Endothelial cell of umbilical vein (primary cell): Measurements from ENCODE around the gene FLNB. TPM values are rescaled to one million over a fixed set of nuclear protein-coding genes. Genes with fewer than 3 reads are reported as not detected.

Experiments
- BruUV-seq: library from RNA; stranded (reverse); fragments of 400-500 nt; replicated peaks from 2 replicates; lab custom pipeline; 2021; lab: Mats Ljungman, UMichigan
- CTCF ChIA-PET: fragments of 300-600, 350-600 bp; sonication (Branson Sonifier 250); formaldehyde crosslinking; loops from one replicate; lab custom pipeline; 2021; ENCODE audit warnings: antibody characterized with exemption, inconsistent platforms; lab: Charles Lee
- POLR2A ChIA-PET: fragments of 300-600, 350-600 bp; sonication (Branson Sonifier 250); formaldehyde crosslinking; loops from one replicate; lab custom pipeline; 2021; ENCODE audit warnings: antibody characterized with exemption, inconsistent platforms; lab: Charles Lee
- DNase-seq: peaks from one replicate; pipeline ENCODE4 v3.0.0-alpha.2; 2011; ENCODE audit warnings: low read depth, low spot score
- FAIRE-seq: peaks from 2 replicates; lab custom pipeline; 2011; peaks lifted over from hg19 to GRCh38; lab: Jason Lieb, UNC
- H2AFZ ChIP-seq: 2 replicates; pipeline ENCODE4 v1.6.0; 2012; ENCODE audit warnings: low read depth, low read length, control low read depth, inconsistent platforms
- H3K27ac ChIP-seq: 2 replicates; pipeline ENCODE4 v1.5.1; 2011; ENCODE audit warnings: low read depth, mild to moderate bottlenecking, control low read depth, low read length, moderate library complexity; ENCODE audit not compliant: insufficient read depth
- H3K27me3 ChIP-seq, 2 experiments: 2 replicates each; pipeline versions ENCODE4 v1.6.0 to v1.6.1; 2011; ENCODE audit warnings: low read length in 2 of 2, mixed read lengths in 1 of 2; ENCODE audit not compliant: control insufficient read depth in 2 of 2, insufficient read depth in 2 of 2
- H3K36me3 ChIP-seq, 2 experiments: 2 replicates in 1 of 2; 3 replicates in 1 of 2; pipeline ENCODE4 v1.5.1; 2011; ENCODE audit warnings: low read length in 2 of 2, mild to moderate bottlenecking in 1 of 2, moderate library complexity in 1 of 2; ENCODE audit not compliant: control insufficient read depth in 2 of 2, insufficient read depth in 2 of 2; ENCODE audit errors: extremely low read depth in 1 of 2
- H3K4me1 ChIP-seq: 3 replicates; pipeline ENCODE4 v1.5.1; 2011; ENCODE audit warnings: mild to moderate bottlenecking, low read length; ENCODE audit not compliant: control insufficient read depth, insufficient read depth; ENCODE audit errors: extremely low read depth
- H3K4me2 ChIP-seq: 2 replicates; pipeline ENCODE4 v1.6.1; 2011; ENCODE audit warnings: low read length, control low read depth, mixed read lengths; ENCODE audit not compliant: insufficient read depth
- H3K4me3 ChIP-seq, 3 experiments: fragments of 200-600 bp in 1 of 3; sonication (generic), shearing (Covaris generic) in 1 of 3; replicated peaks in 1 of 3; 2 replicates each; pipeline ENCODE4 v1.5.1; 2011 to 2016; ENCODE audit warnings: control low read depth in 3 of 3, low read length in 3 of 3, mild to moderate bottlenecking in 2 of 3, inconsistent platforms in 1 of 3, low read depth in 1 of 3, moderate library complexity in 1 of 3; ENCODE audit not compliant: insufficient read depth in 1 of 3
- H3K79me2 ChIP-seq: 2 replicates; pipeline ENCODE4 v1.6.0; 2012; ENCODE audit warnings: low read length, inconsistent platforms; ENCODE audit not compliant: control insufficient read depth, insufficient read depth
- H3K9ac ChIP-seq: replicated peaks from 2 replicates; pipeline ENCODE3; 2011; ENCODE audit warnings: low read length, control low read depth; ENCODE audit not compliant: insufficient read depth; ENCODE audit errors: extremely low read depth
- H3K9me1 ChIP-seq: replicated peaks from 3 replicates; pipeline ENCODE4 v1.6.0; 2011; ENCODE audit warnings: mild to moderate bottlenecking, low read length; ENCODE audit not compliant: control insufficient read depth, insufficient read depth; ENCODE audit errors: extremely low read depth
- H3K9me3 ChIP-seq: replicated peaks from 2 replicates; pipeline ENCODE4 v1.5.1; 2012; ENCODE audit warnings: low read length, inconsistent platforms; ENCODE audit not compliant: control insufficient read depth, insufficient read depth
- H4K20me1 ChIP-seq: replicated peaks from 2 replicates; pipeline ENCODE3; 2011; ENCODE audit warnings: mild to moderate bottlenecking, low read length; ENCODE audit not compliant: control insufficient read depth, insufficient read depth; ENCODE audit errors: extremely low read depth
- CTCF ChIP-seq, 2 donors: IDR thresholded peaks; 1 replicate in 1 of 2; 2 replicates in 1 of 2; pipeline ENCODE4 v1.5.1; 2011; ENCODE audit warnings: low read length in 2 of 2, mild to moderate bottlenecking in 2 of 2, moderate library complexity in 2 of 2, control low read depth in 1 of 2, inconsistent platforms in 1 of 2, low read depth in 1 of 2; ENCODE audit not compliant: insufficient read depth in 1 of 2; ENCODE audit errors: extremely low read depth in 1 of 2
- EZH2 ChIP-seq: IDR thresholded peaks from 2 replicates; pipeline ENCODE4 v1.6.1; 2012; ENCODE audit warnings: borderline replicate concordance, low read depth, mild to moderate bottlenecking, moderate library complexity, low read length, inconsistent platforms; ENCODE audit not compliant: severe bottlenecking
- GATA2 ChIP-seq: IDR thresholded peaks from 2 replicates; pipeline ENCODE4 v1.7.0; 2011; ENCODE audit warnings: low read depth, mild to moderate bottlenecking, moderate library complexity, mixed read lengths, low read length; ENCODE audit not compliant: insufficient read length, insufficient read depth
- JUN ChIP-seq: IDR thresholded peaks from 2 replicates; pipeline ENCODE4 v1.6.1; 2011; ENCODE audit warnings: borderline replicate concordance, low read depth; ENCODE audit not compliant: insufficient read length, insufficient read depth
- MAX ChIP-seq: IDR thresholded peaks from 2 replicates; pipeline ENCODE4 v1.6.1; 2011; ENCODE audit not compliant: insufficient read depth, insufficient read length
- MYC ChIP-seq: IDR thresholded peaks from one replicate; pipeline ENCODE4 v1.6.1; 2011; ENCODE audit warnings: mild to moderate bottlenecking, low read depth, low read length
- POLR2A ChIP-seq: IDR thresholded peaks from 2 replicates; pipeline ENCODE4 v1.6.1; 2012; ENCODE audit warnings: low read depth, mild to moderate bottlenecking, control low read depth, low read length
- POLR2AphosphoS5 ChIP-seq: IDR thresholded peaks from 2 replicates; pipeline ENCODE4 v1.6.1; 2012; ENCODE audit warnings: low read depth, mild to moderate bottlenecking, control low read depth, low read length, moderate library complexity; ENCODE audit not compliant: insufficient read depth
- dilution Hi-C: fragments of 300-500 bp; cut with MboI; formaldehyde crosslinking; loops from one replicate; pipeline ENCODE4 v1.15.0; 2019; ENCODE audit warnings: low sequenced_read_pairs; ENCODE audit not compliant: extremely low pct_ligation_motif_present
- intact Hi-C: fragments of 100-400 bp; cut with micrococcal nuclease; formaldehyde crosslinking; loops from one replicate; pipeline ENCODE4 v1.10.0; 2022
- polyA plus RNA-seq, 4 experiments: library from polyadenylated mRNA; depleted of rRNA in 3 of 4; stranded (reverse) in 3 of 4; unstranded in 1 of 4; fragments of >200 nt; gene quantifications; 2 replicates each; pipeline versions ENCODE4 v1.2.1 to v1.2.3, GENCODE V29; 2011 to 2012; ENCODE audit warnings: missing spikeins in 1 of 4
- total RNA-seq: library from RNA; stranded (reverse); gene quantifications from 2 replicates; pipeline ENCODE4 v1.2.3, GENCODE V29; 2021

Gene FLNB
- total and polyA plus RNA-seq, 2 donors (not counting 3 experiments of a cell fraction or from before 2014, with no cell fraction given) = 479 to 670 TPM

- H3K9me3 ChIP-seq = no peaks in the 10 kb centered on the region
- no peak overlapping the region for H2AFZ ChIP-seq
- no peak overlapping the region for H3K27ac ChIP-seq
- no peaks in the 10 kb centered on the region for H3K9me1 ChIP-seq
- dilution Hi-C loops = no loop called here
- H3K9ac ChIP-seq = no peak overlapping the region
- ChIA-PET CTCF (no interaction called here), POLR2A (no interaction called here)
- no peaks in the 10 kb centered on the region for H3K27me3 ChIP-seq
- TF ChIP-seq POLR2AphosphoS5 (no peak), CTCF (IDR thresholded peaks at IDR 0.05; ENCODE audit: extremely low read depth in 1 of 2, insufficient read depth in 1 of 2, low read depth in 1 of 2, low read length in 2 of 2) (no peak), JUN (no peak), MAX (no peak), GATA2 (no peak), POLR2A (no peak)
- no peaks in the 10 kb centered on the region for H4K20me1 ChIP-seq
- no peak overlapping the region for H3K4me3 ChIP-seq
- H3K79me2 ChIP-seq = peaks cover 50% of the 10 kb centered on the region
- FAIRE-seq (no peak), DNase-seq (no peak)
- no peaks in the 10 kb centered on the region for H3K4me1 ChIP-seq
- BruUV-seq = no TSS peak
- intact Hi-C loops = no loop called here
- peaks cover 62 to 74% of the 10 kb centered on the region in 2 experiments for H3K36me3 ChIP-seq
- no peak overlapping the region for H3K4me2 ChIP-seq
Observed at GRCh38 chr3:58106640-58107039, 98.4 kb downstream of the FLNB start.

GRCh38 chr3:58107597-58107996, 99.4 kb downstream of the FLNB start:
- BruUV-seq = no TSS peak

More at GRCh38 chr3:58107597-58107996, 99.4 kb downstream of the FLNB start:
- H3K4me3 ChIP-seq = no peak overlapping the region
- dilution Hi-C loops = no loop called here
- CTCF ChIA-PET = no interaction called here
- POLR2A ChIA-PET = no interaction called here
- no peaks in the 10 kb centered on the region for H3K9me1 ChIP-seq
- H4K20me1 ChIP-seq = no peaks in the 10 kb centered on the region
- FAIRE-seq = no peak
- peaks cover 65 to 75% of the 10 kb centered on the region in 2 experiments for H3K36me3 ChIP-seq
- intact Hi-C loops = no loop called here
- H2AFZ ChIP-seq = no peak overlapping the region
- no peaks in the 10 kb centered on the region for H3K27me3 ChIP-seq
- no peak overlapping the region for H3K4me2 ChIP-seq
- H3K9me3 ChIP-seq = no peaks in the 10 kb centered on the region
- no peak for DNase-seq
- TF ChIP-seq CTCF (IDR thresholded peaks at IDR 0.05; ENCODE audit: extremely low read depth in 1 of 2, insufficient read depth in 1 of 2, low read depth in 1 of 2, low read length in 2 of 2) = no peak
- no peak for TF ChIP-seq MYC
- no peak for TF ChIP-seq EZH2
- no peak for TF ChIP-seq GATA2
- no peak for TF ChIP-seq POLR2A
- H3K27ac ChIP-seq = no peak overlapping the region
- H3K79me2 ChIP-seq = peaks cover 53% of the 10 kb centered on the region
- no peaks in the 10 kb centered on the region for H3K4me1 ChIP-seq
- no peak overlapping the region for H3K9ac ChIP-seq
